GF-D8 (cell line): ENCODE results near the gene TSHZ3.

Experiments
- DNase-seq: peaks from one replicate; lab custom pipeline; 2025; lab: John Stamatoyannopoulos, UW

The TSHZ3 gene

DNA sequence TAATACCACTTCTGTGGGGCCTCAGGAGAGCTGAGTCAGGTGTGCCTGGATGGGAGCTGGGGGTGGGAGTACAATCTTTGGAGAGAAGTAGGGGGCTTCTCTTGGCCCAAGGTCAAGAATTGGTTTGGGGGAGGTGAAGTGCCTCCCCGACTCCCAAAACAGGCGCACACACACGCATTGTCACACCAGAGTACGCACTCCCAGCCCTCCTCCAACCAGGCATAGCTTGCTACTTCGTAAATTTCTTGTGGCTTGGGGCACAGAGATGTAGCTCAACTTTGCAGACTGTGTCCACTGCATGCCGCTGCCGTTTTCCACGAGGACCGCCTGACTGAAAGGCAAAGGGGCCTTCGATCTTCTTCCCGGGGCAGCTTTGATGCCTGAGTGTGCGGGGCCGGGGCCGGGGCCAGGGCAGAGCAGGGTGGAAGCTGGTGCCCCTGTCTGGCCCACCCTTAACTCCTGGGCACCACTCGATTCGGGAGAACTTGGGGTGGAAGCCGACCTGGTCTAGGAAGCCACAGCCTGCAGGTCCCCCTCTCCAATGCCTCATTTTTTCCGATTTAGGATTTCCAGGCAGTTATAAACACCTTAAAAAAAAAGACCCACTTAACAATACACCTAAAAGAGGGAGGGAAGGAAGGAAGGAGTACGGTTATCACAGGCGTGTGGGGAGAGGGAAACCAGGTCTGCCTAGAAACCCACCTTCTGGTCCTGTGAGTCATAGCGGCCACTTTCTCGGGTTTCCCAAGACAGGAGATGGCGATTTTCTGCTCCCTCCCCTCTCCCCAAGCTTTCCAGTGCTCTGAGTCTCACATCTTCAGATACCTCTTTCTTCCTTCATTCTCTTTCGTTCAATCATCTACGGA, 5.8 kb upstream of the TSHZ3 start:
- DNase-seq: no peak

DNA sequence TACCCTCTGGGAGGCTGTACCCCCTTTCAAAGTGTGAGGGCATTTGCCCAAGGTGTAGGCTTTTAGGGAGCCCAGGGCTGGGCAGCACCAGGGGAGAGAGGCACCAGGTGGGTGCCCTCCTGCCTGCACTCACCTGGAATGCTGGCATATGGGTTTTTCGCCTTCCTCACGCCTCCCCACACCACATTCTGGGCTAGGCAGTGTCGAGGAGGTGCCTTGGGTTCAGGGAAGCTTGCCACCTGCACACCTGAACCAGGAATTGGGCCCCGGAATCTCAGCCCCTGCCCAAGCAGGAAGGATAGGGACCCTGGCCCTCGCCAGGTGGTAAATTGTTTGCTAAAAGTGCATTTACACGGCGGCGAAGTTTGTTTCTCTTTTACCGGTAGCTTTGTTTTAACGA, 5.1 kb upstream of the TSHZ3 start:
- no peak for DNase-seq

DNA sequence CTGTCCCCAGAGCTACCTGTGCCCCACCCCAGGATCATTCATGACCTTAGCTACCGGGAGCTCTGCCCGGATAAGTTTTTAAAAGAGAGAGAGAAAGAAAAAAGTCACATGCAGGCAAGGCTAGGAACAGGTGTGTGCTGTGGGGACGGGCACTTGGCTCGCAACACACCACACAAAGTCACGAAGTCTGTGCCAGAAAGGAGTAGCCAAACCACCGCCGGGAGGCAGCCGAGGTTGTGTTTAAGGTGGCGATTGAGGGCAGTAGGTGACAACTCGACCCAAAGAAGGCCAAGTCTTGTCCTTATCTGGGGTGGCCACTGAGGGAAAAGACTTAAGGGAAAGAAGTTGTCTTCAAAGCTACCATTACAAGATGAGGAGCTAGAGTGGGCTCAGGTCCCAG, 4.6 kb upstream of the TSHZ3 start:
- DNase-seq: no peak

DNA sequence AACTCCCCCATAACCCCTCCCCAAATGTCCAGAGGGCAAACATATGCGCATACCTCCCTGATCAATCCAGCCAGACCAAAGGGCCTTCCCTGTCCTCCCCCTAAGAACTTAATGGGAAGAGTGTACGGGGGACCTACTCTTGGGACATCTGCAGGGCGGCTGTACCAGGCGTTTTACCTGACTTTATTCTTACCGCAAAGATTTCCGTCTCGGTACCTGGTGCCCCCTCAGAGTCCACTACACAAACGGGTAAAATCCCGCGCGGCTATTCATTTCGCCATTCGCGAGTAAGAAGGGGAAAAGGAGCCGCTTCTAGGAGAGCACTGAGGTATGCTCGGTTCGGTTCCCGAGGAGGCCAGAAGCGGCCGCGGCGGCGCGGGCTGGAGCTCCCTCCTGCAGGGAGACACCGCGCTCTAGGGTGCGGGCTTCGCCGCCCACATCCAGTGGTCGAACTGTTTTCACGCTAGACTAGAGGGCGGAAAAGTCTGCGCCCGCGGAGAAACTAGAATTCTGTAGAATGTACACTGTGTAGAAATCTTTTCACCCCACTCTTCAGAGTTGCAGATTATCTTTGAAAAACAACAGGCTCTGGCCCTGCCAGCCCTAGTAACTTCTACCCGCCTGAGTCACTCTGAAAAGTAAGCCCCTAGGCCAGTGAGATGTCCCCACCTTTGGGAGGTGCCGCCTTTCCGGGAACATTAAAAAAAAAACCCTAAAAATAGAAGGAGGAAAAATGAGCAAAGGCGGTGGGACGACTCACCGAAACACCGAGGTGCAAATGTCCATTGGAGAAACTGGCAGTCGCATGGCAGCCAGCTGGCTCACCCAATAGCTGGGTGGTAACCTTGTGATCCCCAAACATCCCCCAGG, 3.8 kb upstream of the TSHZ3 start:
- DNase-seq: no peak

DNA sequence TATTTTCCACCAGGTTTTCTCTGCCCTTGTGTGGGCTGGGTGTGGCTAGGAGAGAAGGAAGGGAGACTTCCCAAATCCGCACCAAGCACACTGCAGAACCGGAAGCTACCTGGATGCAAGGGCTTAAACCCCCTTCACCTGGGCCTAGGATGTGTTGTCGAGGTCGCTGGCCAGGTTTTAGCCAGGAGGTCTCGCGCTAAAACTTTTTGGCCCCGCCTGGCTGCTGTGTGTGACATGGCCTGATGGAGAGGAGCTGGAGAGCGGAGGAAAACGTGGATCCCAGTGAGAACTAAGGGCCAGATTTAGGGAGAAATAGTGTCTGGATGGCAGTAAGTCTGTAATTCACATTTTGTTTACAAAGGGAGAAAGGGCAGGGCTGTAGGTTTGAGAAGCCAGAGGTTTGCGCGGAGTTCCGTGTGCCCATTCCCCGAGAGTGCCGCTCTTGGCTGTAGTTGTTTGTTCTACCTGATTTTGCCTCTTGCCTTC, 3.1 kb upstream of the TSHZ3 start:
- no peak for DNase-seq

DNA sequence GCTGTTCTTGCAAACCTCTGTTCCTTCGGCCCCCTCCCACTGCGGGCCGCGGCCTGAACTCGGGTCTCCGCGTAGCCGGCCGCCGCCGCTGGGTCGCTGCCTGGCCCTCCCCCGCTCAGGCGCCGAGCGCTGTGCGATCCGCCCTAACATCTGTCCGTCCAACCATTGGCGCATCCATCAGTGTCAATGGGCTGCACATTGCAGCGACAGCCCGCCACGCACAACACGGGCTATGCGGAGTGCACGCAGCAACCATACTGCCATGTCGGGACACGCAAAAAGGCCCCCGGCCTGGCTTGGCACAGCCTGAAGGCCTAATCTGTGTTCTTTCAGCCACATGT, 2.6 kb upstream of the TSHZ3 start:
- DNase-seq: no peak

DNA sequence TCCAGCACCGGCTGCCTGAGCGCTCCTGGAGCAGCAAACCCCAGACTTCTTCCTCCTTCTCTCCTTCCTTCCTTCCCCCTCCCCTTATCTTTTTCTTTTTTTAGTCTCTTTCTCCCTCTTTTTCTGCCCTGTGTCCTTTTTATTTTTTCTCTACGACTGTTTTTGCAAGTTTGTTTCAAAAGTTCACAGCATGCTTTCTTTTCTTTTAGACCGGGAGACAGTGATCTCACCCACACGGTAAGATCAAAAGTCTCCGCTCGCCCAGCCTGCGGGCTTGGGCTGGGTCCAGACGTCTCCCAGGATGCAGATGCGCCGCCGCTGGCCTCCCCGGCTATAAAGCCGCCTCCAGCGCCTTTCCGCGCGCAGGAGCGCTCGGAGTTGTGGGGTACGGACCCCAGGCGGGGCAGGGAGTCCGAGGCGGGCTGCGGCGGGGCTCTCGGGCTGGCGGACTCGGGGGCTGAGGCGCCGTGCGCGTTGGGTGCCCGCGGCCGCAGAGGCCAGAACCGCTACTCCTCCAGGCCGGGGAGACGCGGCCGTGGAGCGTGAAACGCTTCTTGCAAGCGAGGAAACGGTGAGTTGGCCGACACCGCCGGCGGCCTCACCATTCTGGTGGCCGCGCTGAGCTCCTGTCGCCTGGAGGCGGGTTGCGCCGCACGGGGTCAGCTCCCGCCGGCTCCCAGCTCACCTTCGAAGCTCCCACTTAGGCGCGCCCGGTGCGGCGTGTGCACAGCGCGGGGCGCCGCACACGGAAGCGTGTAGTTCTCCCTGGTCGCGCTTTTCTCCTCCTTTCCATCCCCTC, 2.0 kb upstream of the TSHZ3 start:
- DNase-seq: no peak

DNA sequence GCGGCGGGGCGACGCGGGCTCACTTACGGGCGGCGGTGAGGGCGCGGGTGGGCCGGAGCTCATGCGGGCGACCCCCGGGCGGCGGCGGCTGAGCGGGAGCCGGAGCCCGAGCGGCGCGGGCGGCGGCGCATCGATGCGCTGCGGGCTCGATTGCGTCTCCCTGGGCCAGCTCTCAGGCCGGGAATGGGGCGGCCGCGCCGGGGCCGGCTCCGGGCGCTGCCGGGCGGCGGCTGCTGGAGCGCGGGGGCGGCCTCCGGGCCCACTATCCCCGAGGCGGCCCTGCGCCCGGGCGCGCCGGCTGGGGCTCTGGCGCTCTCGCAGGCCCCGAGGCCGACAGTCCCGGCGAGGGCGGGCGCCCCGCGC, 1.4 kb upstream of the TSHZ3 start:
- DNase-seq: no peak

DNA sequence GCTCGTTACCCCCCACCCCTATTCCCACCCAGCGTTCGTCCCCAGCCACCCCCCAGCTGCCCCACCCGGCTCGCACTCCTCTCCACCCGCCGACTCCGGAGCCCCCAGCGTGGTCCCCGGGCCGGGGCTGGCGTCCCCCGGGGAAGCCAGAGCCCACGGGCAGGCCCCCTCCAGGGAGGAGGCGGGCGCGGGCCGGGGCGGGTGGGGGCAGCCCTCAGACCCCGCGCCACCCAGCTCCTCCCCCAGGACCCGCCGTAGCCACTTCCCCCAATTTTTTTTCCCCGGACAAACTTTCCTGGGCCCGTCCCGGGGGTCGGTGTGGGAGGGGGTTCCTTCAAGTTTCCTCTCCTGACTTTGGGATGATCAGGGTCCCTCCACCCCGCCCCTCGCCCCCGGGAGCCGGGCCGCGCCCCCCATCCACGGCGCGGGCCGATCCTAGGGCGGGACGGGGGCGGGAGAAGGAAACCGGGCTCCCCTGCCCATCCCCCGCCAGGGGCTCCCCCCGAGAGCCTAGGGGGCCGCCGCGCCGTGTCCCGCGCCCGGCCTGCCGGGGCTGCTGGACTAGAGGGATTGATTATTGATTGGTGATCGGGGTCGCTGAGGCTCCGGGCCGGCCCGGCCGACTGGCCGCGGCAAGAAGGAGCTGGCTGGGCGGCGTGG, 927 bp upstream of the TSHZ3 start:
- DNase-seq: no peak

DNA sequence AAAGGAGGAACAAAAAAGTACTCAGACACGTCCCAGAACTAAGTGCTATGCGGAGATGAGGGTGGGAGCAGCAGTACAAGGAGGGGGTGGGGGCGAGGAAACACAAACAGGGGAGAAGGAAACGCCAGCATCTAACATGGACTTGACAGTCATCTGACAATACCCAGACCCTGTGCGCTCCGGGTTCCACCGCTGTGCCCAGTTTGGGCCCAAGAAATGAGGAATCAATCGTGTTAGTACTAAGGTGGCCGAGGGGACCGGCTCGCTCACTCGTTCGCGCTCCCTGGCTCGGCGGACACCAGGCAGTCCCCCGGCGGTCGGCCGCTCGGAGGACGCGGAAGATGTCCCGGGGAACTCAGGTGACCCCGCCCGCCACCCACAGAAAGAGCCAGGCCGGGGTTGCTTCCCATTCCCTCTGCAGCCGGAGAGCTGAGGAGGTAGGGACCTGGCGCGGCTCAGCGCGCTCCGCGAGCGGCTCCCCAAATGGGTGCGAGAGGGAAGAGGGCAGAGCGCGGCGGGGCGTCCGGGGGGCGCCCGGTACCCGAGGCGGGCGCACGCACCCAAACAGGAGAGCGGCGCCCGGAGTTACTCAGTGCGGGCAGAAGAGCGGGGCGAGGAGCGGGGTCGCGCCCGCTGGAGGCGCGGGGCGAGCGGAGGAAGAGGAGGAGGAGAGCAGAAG, 616 bp downstream of the TSHZ3 start:
- DNase-seq: no peak

DNA sequence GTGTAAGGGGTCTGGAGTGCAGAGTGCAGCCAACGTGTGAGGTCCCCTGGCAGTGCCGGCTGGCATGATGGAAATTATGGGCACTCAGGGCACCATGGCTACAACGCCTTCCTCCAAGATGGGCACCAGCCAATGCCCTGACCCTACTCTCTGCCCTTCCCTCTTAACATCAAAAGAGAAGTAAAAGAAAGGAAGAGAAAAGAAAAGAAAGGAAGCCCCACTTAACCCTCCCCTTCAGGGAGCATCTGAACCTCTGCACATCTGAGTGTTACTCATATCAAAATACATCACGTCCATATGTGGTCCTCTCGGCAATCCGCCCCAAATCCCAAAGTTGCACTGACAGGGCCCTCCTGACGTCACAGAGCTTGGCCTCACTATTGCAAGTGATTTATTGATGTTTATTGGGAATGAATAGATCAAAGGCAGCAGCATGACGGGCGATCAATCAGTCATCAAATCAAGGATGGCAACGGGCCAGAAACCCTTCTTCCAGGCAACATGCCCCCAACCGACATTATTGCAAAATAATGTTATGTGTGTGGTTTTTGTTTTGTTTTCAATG, 1.3 kb downstream of the TSHZ3 start:
- DNase-seq: no peak

DNA sequence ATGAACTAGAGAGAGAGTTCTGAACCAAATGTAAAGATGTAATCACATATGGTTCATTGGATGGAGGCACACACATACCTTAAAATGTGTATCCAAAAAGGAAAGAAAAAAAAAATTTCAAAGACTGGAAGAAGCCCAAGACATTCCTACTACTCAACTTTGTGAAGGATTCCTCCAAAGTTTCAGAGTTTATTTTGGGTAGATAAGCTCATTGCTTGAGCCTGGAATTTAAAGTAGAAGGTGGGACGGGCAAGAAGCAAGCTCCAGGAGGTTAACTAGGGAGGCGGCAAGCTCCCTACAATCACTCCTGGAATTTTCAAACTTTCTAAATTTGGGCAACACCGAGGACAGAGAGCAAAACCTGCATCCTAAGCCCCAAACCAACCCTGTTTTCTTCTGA, 1.9 kb downstream of the TSHZ3 start:
- no peak for DNase-seq

DNA sequence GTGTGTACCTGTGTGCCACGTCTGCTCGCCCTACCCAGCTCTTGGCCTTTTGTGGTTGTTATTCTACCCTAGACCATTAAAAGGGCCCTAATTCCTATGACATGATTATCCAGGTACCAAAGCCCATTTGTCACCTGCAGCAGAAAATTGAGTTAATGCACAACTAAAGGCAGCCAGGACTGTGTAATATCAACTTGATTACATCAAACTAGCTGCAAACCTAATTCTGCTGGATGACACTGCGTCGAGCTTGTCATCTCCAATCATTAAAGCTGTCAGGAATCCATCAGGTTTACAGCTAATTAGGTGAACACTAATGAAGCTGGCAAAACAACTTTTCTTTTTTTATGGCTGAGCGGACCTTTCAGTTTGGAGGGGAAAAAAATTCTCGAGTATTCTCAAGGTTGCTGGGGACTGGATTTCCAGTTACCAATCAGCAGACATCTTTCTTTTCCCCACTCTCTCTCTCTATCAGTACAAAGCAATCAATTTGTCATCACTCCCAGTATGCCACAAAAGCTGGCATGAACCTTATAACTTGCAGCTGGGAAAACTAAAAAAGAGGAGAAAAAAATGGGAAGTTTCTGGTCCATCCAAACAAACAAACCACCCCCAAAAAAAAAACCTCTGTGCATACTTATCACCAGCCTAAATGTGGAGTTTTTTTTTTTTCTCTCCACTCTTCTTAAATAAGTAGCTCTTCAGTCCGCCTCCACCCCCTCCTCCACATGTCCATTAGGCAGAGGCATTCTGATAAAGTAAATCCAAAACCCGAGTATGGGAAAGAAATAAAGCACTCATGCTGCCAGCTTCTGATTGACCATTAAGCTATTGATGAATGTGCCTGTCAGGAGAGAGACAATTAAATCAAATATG, 2.8 kb downstream of the TSHZ3 start:
- no peak for DNase-seq

DNA sequence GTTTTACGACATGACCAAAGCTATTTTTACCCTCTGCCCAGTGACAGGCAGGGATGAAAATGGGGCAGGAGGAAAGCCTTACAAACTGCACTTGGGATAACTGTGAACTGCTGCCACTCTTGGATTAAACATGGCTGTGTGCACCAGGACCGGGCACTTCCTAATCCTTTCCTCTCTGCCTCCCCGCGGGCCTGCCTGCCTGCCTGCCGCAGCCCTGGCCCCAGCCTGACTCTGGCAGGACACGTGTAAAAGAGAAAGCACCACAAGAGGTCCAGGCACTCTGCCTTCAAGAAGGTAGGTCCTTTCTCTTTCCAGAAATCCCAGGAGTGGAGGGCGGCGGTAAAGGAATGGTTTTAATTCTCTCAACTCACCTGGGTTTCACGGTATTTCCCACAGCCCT, 4.8 kb downstream of the TSHZ3 start:
- no peak for DNase-seq

DNA sequence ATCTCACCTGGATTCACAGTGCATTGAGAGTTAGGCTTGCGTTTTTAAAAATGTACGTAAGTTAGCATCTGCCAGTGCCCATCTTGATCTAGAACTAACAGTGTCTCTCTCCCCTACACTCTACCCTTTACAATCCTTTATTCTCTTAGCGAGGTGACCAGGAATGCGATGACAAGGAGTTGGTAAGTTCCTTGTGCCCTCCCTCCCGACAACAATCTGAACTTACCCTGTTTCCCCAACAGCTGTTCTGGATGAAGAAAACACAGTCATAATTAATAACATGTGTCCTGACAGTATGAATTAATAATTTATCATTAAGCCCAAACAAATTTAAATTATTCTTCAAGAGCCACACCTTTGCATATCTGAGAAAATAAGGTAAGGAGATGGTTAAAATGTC, 6.3 kb downstream of the TSHZ3 start:
- DNase-seq: no peak

DNA sequence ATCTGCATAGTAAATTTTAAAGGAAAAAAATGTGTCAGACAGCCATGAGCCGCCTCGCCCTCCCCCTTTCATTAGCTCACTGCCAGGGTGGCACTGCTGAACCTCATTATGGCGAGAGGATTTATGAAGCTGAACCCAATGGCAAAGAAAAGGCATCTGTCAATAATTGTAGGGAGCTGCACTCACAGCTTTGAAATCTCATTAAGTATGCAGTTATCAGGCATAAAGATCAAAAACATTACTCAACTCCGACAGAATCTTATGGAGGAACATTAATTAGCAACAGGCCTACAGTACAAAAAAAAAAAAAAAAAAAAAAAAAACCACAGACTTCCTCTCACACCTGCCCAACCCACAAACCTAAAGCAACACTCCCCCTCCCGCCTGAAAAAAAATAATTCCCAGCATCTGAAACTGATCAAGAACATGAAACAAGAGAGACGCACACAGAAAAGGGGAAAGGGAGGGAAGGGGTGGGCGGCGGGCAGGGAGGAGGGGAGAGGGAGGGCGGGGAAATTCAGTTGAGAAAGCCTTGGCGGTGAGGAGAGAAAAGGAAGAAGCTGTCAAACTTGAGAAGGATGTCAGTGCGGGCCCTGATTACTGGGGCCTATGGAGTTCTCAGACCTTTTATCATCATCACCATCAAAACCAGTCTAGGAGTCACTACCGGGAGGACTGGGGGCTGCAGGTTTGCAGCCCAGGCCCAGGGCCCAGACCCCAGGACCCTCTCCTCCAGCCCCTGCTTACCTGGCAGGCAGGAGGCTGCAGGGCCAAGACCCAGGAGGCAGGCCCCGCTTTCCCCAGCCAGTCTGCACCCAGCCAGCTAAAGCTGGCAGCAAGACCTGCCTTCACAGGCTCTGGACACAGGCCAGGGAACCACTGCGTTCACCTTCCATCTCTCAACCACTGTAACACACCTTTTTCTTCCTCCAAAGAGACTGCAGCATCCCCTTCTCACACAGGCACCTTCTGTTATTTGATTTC, 8.9 kb downstream of the TSHZ3 start:
- no peak for DNase-seq

DNA sequence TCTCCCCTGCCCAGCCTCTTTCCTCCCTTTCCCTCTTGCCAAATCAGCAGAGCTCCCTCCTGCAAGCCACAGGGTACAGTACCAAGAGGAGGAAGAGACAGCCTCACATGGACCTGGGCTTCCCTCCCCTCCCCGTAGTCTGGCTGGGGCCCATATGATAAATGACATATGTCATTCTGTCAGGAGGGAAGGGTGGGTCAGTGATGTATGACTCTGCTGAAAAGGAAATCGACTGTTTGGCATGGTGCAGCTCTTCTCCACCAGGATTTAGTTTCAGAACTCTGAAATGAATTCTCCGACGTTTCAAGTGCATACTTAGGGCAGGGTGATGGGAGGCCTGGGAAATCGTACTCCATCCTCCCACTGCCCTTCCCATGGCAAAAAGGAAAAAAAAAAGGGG, 9.8 kb downstream of the TSHZ3 start:
- no peak for DNase-seq

DNA sequence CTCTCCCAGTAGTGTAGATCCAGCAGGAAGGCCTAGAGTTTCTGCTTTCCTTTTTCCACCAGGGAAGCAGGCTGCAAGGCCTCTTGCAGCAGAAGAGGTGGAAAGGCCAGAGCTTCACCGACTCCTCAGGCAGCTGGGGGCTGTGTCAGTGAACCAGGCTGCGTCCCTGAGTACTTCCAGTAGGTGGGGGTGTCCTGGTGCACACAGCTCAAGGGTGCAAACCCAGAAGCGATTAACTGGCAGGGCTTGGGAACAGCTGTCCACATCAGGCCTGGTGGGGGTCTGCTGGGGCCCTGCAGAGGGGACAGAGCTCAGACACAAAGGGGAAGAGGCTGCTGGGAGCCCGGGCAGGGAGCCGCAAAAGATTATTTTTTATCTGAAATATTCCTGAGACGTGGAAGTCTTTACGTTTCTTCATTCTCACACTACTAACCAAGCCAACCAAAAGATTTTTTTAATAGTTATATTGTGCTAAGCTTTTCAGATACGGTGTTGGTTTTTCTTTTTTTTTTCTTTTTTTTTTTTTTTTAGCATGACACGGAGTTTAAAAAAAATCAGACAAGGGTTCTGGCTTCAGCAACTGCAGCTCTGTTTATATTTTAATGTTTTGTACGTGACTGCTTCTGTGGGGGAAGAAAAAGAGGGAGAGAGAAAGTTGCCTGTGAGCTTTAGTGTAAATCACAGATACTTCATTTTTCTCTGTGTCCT, 11.0 kb downstream of the TSHZ3 start:
- no peak for DNase-seq
